Transverse colon (tissue), 4 donors: Measurements from ENCODE around the gene GSDME. TPM values are rescaled to one million over a fixed set of nuclear protein-coding genes. Genes with fewer than 3 reads are reported as not detected.

Experiments used
- DNase-seq: peaks from one replicate; pipeline ENCODE4 v3.0.0-alpha.2; 2019
- H3K27ac ChIP-seq, 4 donors: fragments of 200-600 bp; sonication (generic); 2 replicates each; pipeline ENCODE4 v1.5.1; 2016 to 2018; ENCODE audit warnings: inconsistent platforms in 4 of 4
- H3K27me3 ChIP-seq: fragments of 200-600 bp; sonication (generic); 2 replicates; pipeline ENCODE4 v1.5.1; 2017; ENCODE audit warnings: inconsistent platforms
- H3K36me3 ChIP-seq, 4 donors: fragments of 200-600 bp; sonication (generic); 2 replicates each; pipeline ENCODE4 v1.5.1; 2017 to 2019; ENCODE audit warnings: inconsistent platforms in 4 of 4
- H3K4me1 ChIP-seq, 4 donors: fragments of 200-600 bp; sonication (generic); 2 replicates each; pipeline ENCODE4 v1.5.1; 2017 to 2020; ENCODE audit warnings: inconsistent platforms in 4 of 4
- H3K4me3 ChIP-seq, 4 donors: fragments of 200-600 bp; sonication (generic); 1 replicate in 1 of 4; 2 replicates in 3 of 4; pipeline versions ENCODE4 v1.5.1 to v1.6.1; 2017 to 2019; ENCODE audit warnings: inconsistent platforms in 4 of 4
- H3K9me3 ChIP-seq, 2 donors: fragments of 200-600 bp; sonication (generic); 2 replicates each; pipeline ENCODE4 v1.5.1; 2017 to 2019; ENCODE audit warnings: inconsistent platforms in 2 of 2
- EP300 ChIP-seq: sonication (generic); formaldehyde crosslinking; IDR thresholded peaks from one replicate; pipeline ENCODE4 v1.6.1; 2017; ENCODE audit warnings: antibody characterized with exemption, low read depth
- POLR2A ChIP-seq: fragments of 450-650 bp; IDR thresholded peaks from one replicate; pipeline ENCODE4 v1.6.1; 2016; ENCODE audit warnings: antibody characterized with exemption, mild to moderate bottlenecking, moderate library complexity
- POLR2AphosphoS5 ChIP-seq, 3 donors: sonication (generic); formaldehyde crosslinking; IDR thresholded peaks; one replicate each; pipeline ENCODE4 v1.6.1; 2016; ENCODE audit warnings: antibody characterized with exemption in 3 of 3
- WGBS, 2 donors: methylation state at CpG; one replicate each; pipeline ENCODE4 v1.1.5; 2018; ENCODE audit warnings: low coverage in 1 of 2; 5-methylcytosine and 5-hydroxymethylcytosine counted together
- in situ Hi-C, 4 donors: fragments of 200-750 bp; cut with MboI; loops; one replicate each; pipeline versions ENCODE4 v1.15.0 to v1.15.1; 2017; ENCODE audit warnings: low sequenced_read_pairs in 3 of 4, low pct_ligation_motif_present in 1 of 4, low pct_unique_long_range_greater_than_20kb in 1 of 4
- intact Hi-C: fragments of 100-400 bp; cut with DNase I; formaldehyde crosslinking; loops from one replicate; pipeline ENCODE4 v1.15.1; 2023; ENCODE audit warnings: low total_unique reads
- total RNA-seq, 4 donors: library from RNA; depleted of rRNA; stranded (reverse); fragments of >200 nt; gene quantifications; one replicate each; pipeline ENCODE4 v1.1.0, GENCODE V29; 2016
- TF ChIP-seq, protein P1 (sequence below), 5 experiments: fragments of 200-600 bp in 3 of 5; fragments of 450-650 bp in 2 of 5; sonication (generic) in 3 of 5; IDR thresholded peaks; 1 replicate in 2 of 5; 2 replicates in 3 of 5; pipeline ENCODE4 v1.5.1; 2016 to 2017; ENCODE audit warnings: antibody characterized with exemption in 5 of 5, inconsistent platforms in 3 of 5, mild to moderate bottlenecking in 2 of 5, moderate library complexity in 1 of 5

The GSDME gene
- total RNA-seq, 4 donors from 2014 or later, result 2.2 to 5.2 TPM; not detected in 2

DNA sequence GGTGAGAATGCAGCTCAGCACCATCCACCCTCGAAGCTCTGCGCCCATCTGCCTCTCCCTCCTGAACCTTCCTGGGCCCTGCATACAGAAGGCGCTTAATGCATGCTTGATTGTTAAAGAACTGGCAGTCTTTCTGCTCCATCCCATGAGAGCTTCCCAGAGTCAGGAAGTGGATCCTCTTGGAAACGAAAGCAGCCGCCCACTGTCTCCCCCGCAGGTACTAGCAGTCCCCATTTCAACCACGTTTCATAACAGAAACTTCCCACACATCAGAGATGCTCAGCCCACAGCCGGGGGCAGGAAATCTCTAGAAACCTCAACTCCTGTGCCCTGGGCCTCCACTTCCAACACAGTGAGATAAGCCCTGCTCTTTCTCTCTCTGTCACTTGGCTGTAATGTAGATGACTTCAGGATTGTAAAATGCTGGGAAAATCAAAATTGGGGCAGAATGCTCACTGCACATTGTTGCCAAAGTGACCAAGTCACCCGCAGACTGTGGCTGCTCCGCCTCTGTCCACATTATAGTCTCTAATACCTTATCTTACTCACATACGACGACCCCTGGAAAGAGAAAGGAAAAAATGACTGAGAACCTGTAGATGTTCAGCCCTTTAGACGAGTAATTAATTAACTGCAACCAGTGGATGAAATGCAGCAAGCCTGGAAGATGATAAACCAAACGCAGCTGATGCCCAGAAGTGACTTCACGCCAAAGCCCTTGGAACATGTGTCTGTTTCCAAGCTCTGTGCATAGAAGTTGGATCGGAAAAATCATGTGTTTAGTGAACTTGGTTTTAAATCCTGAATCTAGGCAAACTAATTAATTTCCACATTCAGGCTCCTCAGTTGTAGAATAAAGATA, 28.5 kb downstream of the GSDME start:
- Histone ChIP-seq H3K4me1 (no peaks in the 10 kb centered on the region), H3K4me3 (no peak overlapping the region), H3K27me3 (no peaks in the 10 kb centered on the region), H3K9me3 (no peaks in the 10 kb centered on the region), H3K36me3 (no peaks in the 10 kb centered on the region), H3K27ac (no peak overlapping the region)
- 71% methylated on average over 6 to 16 of the region's 16 CpGs for WGBS, 2 donors
- TF ChIP-seq POLR2A (no peak), EP300 (no peak), POLR2AphosphoS5 (IDR thresholded peaks at IDR 0.05) (no peak)
- TF ChIP-seq, protein P1, sequence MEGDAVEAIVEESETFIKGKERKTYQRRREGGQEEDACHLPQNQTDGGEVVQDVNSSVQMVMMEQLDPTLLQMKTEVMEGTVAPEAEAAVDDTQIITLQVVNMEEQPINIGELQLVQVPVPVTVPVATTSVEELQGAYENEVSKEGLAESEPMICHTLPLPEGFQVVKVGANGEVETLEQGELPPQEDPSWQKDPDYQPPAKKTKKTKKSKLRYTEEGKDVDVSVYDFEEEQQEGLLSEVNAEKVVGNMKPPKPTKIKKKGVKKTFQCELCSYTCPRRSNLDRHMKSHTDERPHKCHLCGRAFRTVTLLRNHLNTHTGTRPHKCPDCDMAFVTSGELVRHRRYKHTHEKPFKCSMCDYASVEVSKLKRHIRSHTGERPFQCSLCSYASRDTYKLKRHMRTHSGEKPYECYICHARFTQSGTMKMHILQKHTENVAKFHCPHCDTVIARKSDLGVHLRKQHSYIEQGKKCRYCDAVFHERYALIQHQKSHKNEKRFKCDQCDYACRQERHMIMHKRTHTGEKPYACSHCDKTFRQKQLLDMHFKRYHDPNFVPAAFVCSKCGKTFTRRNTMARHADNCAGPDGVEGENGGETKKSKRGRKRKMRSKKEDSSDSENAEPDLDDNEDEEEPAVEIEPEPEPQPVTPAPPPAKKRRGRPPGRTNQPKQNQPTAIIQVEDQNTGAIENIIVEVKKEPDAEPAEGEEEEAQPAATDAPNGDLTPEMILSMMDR (IDR thresholded peaks at IDR 0.05), result no peak
- intact Hi-C loops, result no loop called here
- in situ Hi-C loops, result no loop called here
- DNase-seq, result no peak

DNA sequence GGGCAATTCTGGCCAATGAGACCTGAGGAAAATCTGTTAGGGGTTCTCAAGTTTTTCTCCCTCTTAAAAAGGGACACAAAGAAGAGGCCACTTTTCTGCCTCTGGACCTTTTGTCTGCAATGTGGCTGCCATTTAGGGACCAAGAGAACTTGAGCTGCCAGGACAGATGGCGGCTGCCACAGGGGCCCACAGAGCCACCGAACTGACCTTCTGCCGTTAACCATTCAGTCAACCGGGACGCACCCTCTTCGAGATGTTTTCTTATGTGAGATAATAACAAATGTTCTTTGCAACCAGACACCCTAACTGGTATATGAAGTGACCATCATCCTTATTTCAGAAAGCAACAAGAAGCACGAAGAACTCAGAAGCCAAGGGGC, 29.2 kb downstream of the GSDME start:
- Histone ChIP-seq H3K9me3 (no peaks in the 10 kb centered on the region), H3K4me3 (no peak overlapping the region), H3K36me3 (no peaks in the 10 kb centered on the region), H3K27ac (no peak overlapping the region), H3K4me1 (no peaks in the 10 kb centered on the region), H3K27me3 (no peaks in the 10 kb centered on the region)
- WGBS, 2 donors, result 95 to 100% methylated on average over 3 to 7 of the region's 7 CpGs
- DNase-seq, result no peak
- TF ChIP-seq POLR2AphosphoS5 (IDR thresholded peaks at IDR 0.05) (no peak), POLR2A (no peak), EP300 (no peak)
- TF ChIP-seq, protein P1 (IDR thresholded peaks at IDR 0.05), result no peak
- in situ Hi-C loops (no loop called here), intact Hi-C loops (no loop called here)

DNA sequence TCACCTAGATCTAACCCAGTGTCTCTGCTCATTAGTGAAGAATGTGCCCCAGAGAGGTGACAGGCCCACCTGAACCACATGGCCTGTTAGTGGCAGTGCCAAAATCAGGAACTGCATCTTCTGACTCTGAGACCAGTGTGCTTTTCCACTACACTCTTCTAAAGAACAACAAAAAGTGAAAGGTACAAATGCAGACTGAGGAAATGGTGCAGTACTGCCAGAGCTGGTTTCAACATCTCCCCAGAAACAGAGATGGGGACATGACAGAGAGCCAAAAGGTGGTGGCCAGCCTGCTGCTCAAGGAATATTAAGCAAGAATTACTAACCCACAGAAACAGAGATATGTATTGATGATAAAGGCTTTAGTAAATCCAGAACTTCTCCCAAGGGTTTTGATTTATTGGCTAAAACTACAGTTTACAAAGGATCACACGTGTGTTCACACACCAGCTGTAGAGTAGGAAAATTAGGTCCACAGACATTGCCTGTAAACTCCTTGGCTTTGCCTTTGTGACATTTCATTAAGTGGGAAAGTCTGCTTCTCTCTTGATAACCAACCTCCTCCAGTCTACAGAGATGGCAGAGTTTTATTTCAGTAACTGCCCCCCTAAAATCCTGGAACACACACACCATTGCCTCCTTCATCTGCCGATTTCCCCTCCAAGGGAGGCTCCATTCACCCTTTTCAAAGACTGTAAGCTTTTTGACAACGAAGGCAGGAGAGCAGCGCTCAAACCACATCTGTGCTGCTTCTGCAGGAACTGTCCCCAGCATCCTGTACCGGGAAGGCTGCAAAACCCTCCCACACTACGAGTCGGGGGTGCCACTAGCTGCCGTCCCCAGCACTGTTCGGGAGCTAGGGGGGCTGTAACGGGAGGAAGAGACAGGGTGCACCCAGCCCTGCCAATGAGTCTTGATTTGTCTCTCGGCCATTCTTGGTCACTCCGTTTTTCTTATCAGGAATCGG, 29.8 kb downstream of the GSDME start:
- in situ Hi-C loops, result no loop called here
- Histone ChIP-seq H3K4me3 (no peak overlapping the region), H3K36me3 (no peaks in the 10 kb centered on the region), H3K27ac (no peak overlapping the region), H3K4me1 (no peaks in the 10 kb centered on the region), H3K9me3 (no peaks in the 10 kb centered on the region), H3K27me3 (no peaks in the 10 kb centered on the region)
- WGBS, 2 donors, result 72 to 85% methylated on average over 4 to 13 of the region's 13 CpGs
- intact Hi-C loops, result no loop called here
- no peak for TF ChIP-seq POLR2A
- TF ChIP-seq, protein P1 (IDR thresholded peaks at IDR 0.05), result no peak
- no peak for TF ChIP-seq EP300
- no peak for TF ChIP-seq POLR2AphosphoS5 (IDR thresholded peaks at IDR 0.05)
- no peak for DNase-seq

DNA sequence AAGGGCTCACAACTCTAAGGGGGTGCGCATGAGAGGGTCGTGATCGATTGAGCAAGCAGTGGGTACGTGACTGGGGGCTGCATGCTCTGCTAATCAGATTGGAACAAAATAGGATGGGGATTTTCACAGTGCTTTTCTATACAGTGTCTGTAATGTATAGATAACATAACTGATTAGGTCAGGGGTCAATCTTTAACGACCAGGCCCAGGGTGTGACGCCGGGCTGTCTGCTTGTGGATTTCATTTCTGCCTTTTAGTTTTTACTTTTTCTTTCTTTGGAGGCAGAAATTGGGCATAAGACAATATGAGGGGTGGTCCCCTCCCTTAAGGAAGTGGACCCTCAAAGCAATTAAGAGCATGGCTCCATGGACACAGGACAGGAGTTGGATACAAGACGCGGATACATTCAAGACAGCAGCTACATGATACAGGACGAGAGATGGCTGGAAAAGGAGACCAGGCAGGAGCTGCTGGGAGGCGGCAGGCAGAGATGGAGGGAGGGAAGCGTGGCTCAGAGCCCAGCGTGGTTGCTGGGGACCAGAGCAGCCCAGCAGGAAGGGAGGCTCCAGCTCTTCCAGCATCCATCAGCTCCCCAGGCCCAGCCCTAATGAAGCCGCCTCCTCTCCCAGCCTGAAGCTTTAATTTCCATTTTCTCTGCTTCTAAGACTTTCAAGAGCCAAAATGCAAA, 31.6 kb downstream of the GSDME start:
- 77 to 87% methylated on average over 9 to 14 of the region's 14 CpGs for WGBS, 2 donors
- no peak overlapping the region for H3K4me3 ChIP-seq
- in situ Hi-C loops (no loop called here), intact Hi-C loops (no loop called here)
- no peaks in the 10 kb centered on the region for H3K36me3 ChIP-seq
- no peak for DNase-seq
- H3K27ac ChIP-seq, result no peak overlapping the region
- no peaks in the 10 kb centered on the region for H3K4me1 ChIP-seq
- TF ChIP-seq, protein P1 (IDR thresholded peaks at IDR 0.05), result no peak
- TF ChIP-seq EP300 (no peak), POLR2A (no peak)
- no peaks in the 10 kb centered on the region for H3K27me3 ChIP-seq
- H3K9me3 ChIP-seq, result no peaks in the 10 kb centered on the region
